HG03378 (cell line): ENCODE results near the gene HMGN3.

Source experiments
- ATAC-seq: cut with Tn5 transposase; IDR thresholded peaks from one replicate; pipeline ENCODE4 v1.9.1; 2021; ENCODE audit warnings: mild to moderate bottlenecking, moderate library complexity; ENCODE audit not compliant: unreplicated experiment

HMGN3 gene

DNA sequence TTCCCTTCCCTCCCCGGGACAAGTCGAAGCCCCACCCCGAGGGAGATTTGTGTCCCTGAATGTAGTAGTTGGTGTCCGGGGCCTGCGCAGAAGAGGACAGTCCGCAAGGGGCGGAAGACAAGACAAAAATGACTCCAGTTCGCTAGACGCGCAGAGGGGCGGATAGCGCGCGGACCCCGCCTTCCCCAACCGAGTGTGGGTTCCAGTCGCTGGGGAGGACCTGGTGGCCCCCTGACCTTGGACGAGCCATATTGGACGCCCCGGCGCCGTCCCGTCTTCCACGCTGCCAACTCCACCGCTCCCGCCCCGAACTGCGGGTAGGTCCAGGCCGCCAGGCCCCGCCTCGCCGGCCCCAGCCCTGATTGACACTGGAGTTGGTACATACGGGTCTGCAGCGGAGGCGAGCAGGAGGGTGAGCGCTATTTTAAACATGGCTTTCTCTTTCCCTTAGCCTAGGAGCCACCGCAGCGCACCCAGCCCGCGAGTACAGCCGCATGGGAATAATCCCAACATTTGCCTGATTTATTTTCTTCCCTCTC, 802 bp downstream of the HMGN3 start:
- ATAC-seq = peak; percentile 65

DNA sequence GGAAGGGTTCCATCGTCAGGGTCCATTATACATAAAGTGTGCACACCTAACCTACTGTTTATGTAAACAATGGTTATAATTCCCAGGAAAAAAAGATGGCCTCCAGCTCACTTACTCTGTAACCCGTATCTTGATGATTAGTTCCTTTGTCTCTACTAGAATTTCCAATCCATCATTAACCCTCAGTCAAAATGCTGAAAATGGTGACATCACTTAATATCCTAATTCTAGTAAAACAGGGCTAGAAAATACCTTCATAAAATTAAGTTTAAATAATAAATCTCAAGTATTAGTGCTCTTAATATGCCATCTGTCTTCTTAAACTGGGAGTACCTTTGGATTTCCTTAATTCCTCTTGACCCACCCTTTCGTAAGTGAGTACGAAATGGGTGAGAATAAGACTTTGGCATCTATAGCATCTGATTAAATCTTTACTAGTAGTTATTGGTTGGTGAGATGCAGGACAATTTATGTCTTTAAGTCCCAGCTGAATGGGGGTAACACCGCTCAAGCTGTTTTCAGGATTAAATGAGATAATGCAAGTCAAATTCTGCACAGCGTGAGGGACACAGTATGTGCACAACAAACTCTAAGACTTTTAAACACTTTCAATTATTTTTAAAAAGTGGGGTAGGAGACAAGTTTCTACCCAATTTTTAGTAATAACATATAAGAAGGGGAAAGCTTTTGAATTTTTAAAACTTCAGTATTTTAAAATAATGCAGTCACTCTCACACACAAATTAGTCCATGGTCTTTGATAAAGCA, 1.6 kb downstream of the HMGN3 start:
- no peak for ATAC-seq

DNA sequence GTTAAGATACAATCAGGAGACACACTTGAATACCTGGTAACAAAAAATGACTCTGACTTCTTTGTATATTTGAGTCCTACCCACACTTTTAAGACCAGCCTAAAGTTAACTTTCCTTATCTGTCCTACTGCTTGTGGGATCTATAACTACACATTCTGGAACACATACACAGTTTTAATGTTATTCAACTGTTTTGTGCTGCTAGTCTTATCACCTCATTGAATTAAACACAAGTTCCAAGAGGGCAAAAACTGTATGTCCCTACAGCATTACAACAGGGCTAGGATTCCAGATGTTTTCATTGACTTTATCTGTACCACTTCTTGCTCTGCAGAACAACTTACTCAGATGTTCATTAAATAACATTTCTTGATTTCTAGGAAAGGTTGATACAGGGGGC, 2.8 kb downstream of the HMGN3 start:
- no peak for ATAC-seq

DNA sequence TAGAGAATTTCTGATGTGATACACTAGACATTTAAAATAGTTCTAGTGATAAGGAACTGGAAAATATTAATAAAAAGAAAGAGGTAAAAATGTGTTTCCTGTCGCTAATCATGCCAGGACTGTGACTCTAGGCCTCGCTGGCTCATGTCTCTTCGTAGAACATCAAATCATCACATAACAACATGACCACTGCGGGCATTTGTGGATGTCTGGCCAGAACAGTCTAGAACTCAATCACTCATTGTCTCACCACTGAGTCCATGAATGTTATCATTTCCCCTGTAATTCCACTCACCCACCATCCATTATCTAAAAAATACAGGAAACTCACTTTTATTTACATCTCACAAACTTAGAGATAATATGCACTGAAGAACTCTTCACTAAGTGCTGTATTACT, 3.4 kb downstream of the HMGN3 start:
- ATAC-seq = no peak

GRCh38 chr6:79230149-79230548, 4.3 kb downstream of the HMGN3 start:
- no peak for ATAC-seq

- no peak for ATAC-seq
These were observed 7.0 kb downstream of the HMGN3 start for GRCh38 chr6:79227445-79227844.

- no peak for ATAC-seq
These were observed 7.8 kb downstream of the HMGN3 start for GRCh38 chr6:79226660-79227059.

DNA sequence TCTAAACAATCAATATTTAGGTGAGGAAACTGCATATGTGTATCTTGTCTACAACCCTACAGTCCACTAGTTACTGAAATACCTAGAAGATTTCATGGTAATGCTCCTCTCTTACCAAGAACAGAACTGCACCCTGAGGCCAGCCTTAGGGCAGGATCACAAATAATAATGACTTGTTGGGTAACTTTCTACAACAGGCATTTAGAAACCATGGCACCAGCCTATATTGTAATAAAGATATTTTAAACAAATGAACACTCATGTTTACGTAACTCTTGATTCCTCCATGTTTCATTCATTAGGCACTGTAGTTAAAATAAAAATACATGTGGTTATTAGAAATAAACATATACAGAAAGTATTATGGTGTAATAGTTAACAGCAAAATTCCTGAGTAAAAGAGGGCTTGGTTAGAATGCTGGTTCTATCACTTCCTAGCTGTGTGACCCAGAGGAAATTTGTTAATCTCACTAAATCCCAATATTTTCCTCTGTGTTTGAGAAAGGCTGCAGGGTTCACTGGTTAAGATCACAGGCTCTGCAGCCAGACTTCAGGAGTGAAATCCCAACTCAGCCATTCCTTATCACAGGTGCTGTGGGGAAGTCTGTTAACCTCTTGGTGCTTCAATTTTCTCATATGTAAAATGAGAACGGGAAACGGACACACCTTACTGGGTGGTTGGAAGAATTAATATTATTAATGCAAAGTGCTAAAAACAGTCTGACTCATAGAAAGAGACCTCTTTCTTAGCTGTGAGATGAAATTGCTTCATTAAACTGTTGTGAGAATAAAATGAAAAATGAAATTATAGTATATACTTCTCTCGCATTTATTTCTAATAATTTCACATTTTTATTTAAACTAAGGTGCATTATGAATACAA, 8.5 kb downstream of the HMGN3 start:
- no peak for ATAC-seq

- no peak for ATAC-seq
These were observed 10.7 kb downstream of the HMGN3 start for GRCh38 chr6:79223611-79224404.

DNA sequence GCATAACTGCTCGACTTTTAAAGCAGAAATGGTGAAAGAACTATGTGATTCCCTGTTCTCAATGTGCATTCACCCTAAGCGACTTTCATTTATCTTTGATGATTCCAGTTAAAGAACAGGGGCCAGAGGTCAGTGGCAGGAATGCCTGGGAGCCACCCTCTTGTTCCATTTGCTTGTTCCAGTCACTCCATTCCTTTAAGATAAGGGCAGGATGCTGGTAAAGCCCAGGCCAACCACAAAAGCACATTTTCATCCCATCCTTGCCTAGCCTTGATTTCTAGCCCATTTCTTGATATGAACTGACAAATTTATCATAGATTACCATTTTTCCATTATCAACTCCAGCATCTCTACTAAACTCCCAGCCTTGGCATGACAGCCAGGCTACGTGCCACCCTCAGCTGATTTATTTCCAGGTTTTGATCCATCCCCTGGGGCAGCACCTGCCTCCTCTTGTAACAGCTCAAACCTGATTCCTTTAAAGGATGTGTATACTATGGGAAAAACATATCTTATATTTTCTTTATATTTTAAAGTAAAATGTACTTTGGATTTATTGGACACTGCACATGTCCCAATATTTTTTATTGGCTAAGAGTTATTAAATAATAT, 19.2 kb downstream of the HMGN3 start:
- no peak for ATAC-seq

DNA sequence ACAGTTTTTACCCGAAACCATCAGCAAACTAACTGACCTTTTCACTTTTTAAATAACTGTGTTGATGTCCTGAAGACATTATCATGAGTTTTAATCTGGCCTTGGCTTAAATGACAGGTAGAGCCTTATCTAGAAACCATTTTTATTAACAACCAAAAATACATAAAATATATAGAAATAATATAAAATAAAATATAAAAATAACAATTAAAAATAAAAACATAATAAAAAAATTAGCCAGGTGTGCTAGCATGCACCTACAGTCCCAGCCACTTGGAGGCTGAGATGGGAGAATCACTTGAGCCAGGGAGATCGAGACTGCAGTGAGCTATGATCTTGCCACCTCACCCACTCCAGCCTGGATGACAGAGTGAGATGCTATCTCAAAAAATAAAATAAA, 21.6 kb downstream of the HMGN3 start:
- ATAC-seq = no peak

DNA sequence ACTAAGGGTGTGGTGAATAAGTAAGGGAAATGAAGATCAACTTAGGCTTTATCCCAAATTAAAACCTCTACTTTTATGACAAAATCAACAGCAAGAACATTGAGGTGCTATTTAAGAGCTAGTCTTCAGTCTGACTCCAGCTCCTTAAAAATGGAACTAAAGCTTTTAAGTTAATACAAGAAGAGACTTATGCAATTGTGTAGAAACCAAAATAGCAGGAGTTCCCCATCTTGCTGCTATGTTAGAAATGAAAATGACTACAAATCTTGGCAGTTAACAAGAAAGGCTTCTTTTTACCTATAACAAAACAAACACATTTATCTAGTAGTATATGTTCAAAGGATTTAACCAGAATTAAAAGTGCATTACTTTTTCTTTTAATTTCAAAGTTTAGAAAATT, 25.7 kb downstream of the HMGN3 start:
- no peak for ATAC-seq

DNA sequence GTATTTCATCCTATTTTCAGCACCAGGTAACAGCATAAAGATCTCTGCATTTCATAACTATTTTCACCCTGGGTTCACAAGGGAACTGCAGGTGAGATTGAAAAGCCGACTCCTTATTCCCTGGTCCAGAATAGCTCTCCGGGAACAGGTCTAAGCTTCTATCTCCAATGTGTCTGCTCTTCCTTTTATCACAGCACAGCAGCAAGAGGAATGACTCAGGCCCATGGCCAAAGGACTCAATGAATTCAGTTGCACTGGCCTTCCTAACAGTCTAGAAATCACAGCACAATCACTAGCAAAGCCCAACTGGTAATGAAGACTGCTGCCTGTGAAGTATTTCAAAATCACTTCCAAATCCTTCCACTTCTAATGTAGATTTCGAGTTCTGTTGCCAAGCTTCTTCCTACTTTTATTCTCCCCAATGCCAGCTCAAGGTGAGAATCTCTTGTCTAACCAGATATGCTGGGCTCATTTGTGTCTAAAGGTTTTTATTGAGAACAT, 30.7 kb downstream of the HMGN3 start:
- no peak for ATAC-seq

DNA sequence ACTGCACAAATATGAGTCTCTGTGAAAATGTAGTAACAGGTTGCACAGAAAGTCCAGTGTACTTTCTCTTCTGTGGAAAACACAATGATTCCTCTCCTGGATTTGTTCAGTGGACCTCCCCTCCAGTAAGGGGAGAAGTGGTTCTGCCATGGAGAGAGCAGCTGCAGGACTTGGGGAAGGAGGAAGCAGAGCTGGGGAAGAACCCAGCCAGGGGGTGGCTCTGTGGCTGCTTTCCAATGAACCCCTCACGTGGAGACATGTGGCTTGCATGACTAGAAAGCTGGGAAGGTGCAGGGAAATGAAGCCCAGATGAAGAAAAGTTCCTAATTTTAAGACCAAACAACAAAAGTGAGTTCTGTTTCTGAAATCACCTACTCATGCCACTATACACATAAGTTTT, 31.9 kb downstream of the HMGN3 start:
- no peak for ATAC-seq

DNA sequence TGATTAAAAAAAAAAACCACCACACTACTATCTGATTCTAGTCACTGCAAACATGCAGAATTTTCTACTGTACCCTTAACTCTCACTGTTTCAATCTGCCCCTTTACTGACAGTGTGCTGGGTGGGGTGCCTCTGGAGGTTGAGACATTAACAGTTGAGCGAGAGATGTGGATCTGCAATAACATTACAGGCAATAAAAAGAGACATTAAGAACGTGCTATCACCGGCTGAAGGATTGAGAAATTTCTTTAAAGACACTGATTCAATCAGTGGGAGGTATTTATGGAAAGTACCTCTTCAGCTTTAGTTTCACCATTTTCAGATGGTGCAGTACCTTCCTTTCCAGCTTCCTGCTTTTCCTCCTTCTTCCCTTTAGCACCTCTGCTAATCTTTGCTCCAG, 32.5 kb downstream of the HMGN3 start:
- ATAC-seq = no peak

GRCh38 chr6:79201143-79201542, 33.3 kb downstream of the HMGN3 start:
- ATAC-seq = no peak

- ATAC-seq = no peak
These were observed 37.6 kb downstream of the HMGN3 start for GRCh38 chr6:79196912-79197311.

- no peak for ATAC-seq
These were observed 40.5 kb downstream of the HMGN3 start for GRCh38 chr6:79193971-79194370.

GRCh38 chr6:79189760-79190350, 44.6 kb downstream of the HMGN3 start:
- no peak for ATAC-seq

DNA sequence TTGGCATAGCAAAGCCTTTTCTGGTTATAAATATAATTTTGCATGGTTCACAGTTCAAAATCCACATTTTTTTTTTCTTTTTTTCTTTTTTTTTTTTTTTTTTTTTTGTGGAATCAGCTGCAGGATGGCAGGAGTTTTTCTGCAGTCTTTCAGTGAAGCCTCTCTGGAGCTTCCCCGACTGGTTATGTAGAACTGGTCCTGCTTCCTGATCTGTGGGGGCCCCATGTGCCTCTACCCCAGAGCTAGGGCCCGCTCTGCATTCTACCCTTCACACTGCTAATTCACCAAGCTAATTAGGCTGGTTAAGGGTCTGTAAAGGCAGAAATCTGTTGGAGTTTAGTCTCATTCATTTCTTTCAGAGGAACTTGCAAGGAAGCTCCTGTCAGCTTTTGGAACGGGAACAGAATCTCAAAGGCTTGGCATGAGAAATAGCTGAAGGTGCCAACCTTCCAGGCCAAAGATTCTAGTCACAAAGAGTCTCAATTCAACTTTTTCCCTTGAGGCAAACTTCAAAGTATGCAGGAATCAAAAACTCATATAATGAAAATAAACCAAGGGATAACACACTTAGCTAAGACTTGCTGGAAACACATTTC, 45.5 kb downstream of the HMGN3 start:
- ATAC-seq = no peak
